Activated naive CD8-positive, alpha-beta T cell treated with anti-CD3 and anti-CD28 coated beads for 36 hours (primary cell): ENCODE data around the gene ABCC1. TPM values are rescaled to one million over a fixed set of nuclear protein-coding genes. Genes with fewer than 3 reads are reported as not detected.

Experiments
- DNase-seq: peaks from one replicate; pipeline ENCODE4 v3.0.0; 2021
- H3K27ac Mint-ChIP-seq: one replicate; pipeline ENCODE4 v1.8.0; 2022; ENCODE audit warnings: mild to moderate bottlenecking, moderate library complexity, mixed read lengths
- H3K27me3 Mint-ChIP-seq: one replicate; pipeline ENCODE4 v1.8.0; 2022; ENCODE audit warnings: mild to moderate bottlenecking, mixed read lengths
- H3K36me3 Mint-ChIP-seq: one replicate; pipeline ENCODE4 v1.8.0; 2021; ENCODE audit warnings: mild to moderate bottlenecking, mixed read lengths
- H3K4me1 Mint-ChIP-seq: one replicate; pipeline ENCODE4 v1.8.0; 2021; ENCODE audit warnings: mixed read lengths
- H3K4me3 Mint-ChIP-seq: one replicate; pipeline ENCODE4 v1.8.0; 2022; ENCODE audit warnings: mild to moderate bottlenecking, moderate library complexity, mixed read lengths
- H3K9me3 Mint-ChIP-seq: one replicate; pipeline ENCODE4 v1.8.0; 2022; ENCODE audit warnings: mixed read lengths
- total RNA-seq, 2 experiments: library from RNA; stranded (reverse); gene quantifications; one replicate each; pipeline ENCODE4 v1.2.3, GENCODE V29; 2021

Gene ABCC1
- total RNA-seq, 2 experiments from 2014 or later: 57.0 to 61.9 TPM

GRCh38 chr16:15986261-15986660 lies 36.8 kb downstream of the ABCC1 start:
- no peak overlapping the region for H3K4me3 Mint-ChIP-seq
- H3K4me1 Mint-ChIP-seq: peaks cover 32% of the 10 kb centered on the region
- no peak overlapping the region for H3K27ac Mint-ChIP-seq

GRCh38 chr16:15988268-15989013 lies 39.0 kb downstream of the ABCC1 start:
- Mint-ChIP-seq H3K27ac (peak overlapping the region; percentile 16), H3K27me3 (no peaks in the 10 kb centered on the region), H3K4me3 (no peak overlapping the region), H3K9me3 (no peaks in the 10 kb centered on the region), H3K4me1 (peaks cover 38% of the 10 kb centered on the region), H3K36me3 (peaks cover 33% of the 10 kb centered on the region)
- DNase-seq: no peak

More at GRCh38 chr16:15986261-15986660, 36.8 kb downstream of the ABCC1 start:
- Mint-ChIP-seq H3K36me3 (peaks cover 48% of the 10 kb centered on the region), H3K27me3 (no peaks in the 10 kb centered on the region), H3K9me3 (peaks cover 10% of the 10 kb centered on the region)
- DNase-seq: no peak

GRCh38 chr16:15990902-15991301 lies 41.5 kb downstream of the ABCC1 start:
- Mint-ChIP-seq H3K27ac (no peak overlapping the region), H3K36me3 (peaks cover 19% of the 10 kb centered on the region), H3K4me1 (peaks cover 44% of the 10 kb centered on the region), H3K9me3 (no peaks in the 10 kb centered on the region), H3K4me3 (no peak overlapping the region), H3K27me3 (no peaks in the 10 kb centered on the region)
- DNase-seq: no peak

GRCh38 chr16:15993128-15993527 lies 43.7 kb downstream of the ABCC1 start:
- no peak for DNase-seq
- Mint-ChIP-seq H3K36me3 (peaks cover 9% of the 10 kb centered on the region), H3K27me3 (no peaks in the 10 kb centered on the region), H3K9me3 (no peaks in the 10 kb centered on the region), H3K4me1 (peaks cover 43% of the 10 kb centered on the region), H3K27ac (no peak overlapping the region), H3K4me3 (no peak overlapping the region)

GRCh38 chr16:15993541-15993940 lies 44.1 kb downstream of the ABCC1 start:
- Mint-ChIP-seq H3K36me3 (peaks cover 7% of the 10 kb centered on the region), H3K4me1 (peaks cover 43% of the 10 kb centered on the region), H3K9me3 (no peaks in the 10 kb centered on the region), H3K27ac (no peak overlapping the region), H3K27me3 (no peaks in the 10 kb centered on the region), H3K4me3 (no peak overlapping the region)
- DNase-seq: no peak

- Mint-ChIP-seq H3K9me3 (no peaks in the 10 kb centered on the region), H3K4me1 (peaks cover 41% of the 10 kb centered on the region), H3K4me3 (no peak overlapping the region), H3K27me3 (no peaks in the 10 kb centered on the region), H3K27ac (no peak overlapping the region), H3K36me3 (peaks cover 8% of the 10 kb centered on the region)
- DNase-seq: no peak
Observed at GRCh38 chr16:15993946-15994665, 44.7 kb downstream of the ABCC1 start.

- no peak for DNase-seq
- Mint-ChIP-seq H3K4me1 (peaks cover 35% of the 10 kb centered on the region), H3K27ac (no peak overlapping the region), H3K36me3 (peaks cover 14% of the 10 kb centered on the region), H3K9me3 (no peaks in the 10 kb centered on the region), H3K27me3 (no peaks in the 10 kb centered on the region), H3K4me3 (no peak overlapping the region)
Observed at GRCh38 chr16:15996432-15997109, 47.2 kb downstream of the ABCC1 start.

- Mint-ChIP-seq H3K36me3 (peaks cover 32% of the 10 kb centered on the region), H3K4me3 (no peak overlapping the region), H3K27ac (no peak overlapping the region), H3K27me3 (no peaks in the 10 kb centered on the region), H3K4me1 (peaks cover 28% of the 10 kb centered on the region), H3K9me3 (peaks cover 5% of the 10 kb centered on the region)
- DNase-seq: no peak
Observed at GRCh38 chr16:16000685-16001084, 51.3 kb downstream of the ABCC1 start.

GRCh38 chr16:16001596-16002255 lies 52.3 kb downstream of the ABCC1 start:
- H3K27me3 Mint-ChIP-seq: no peaks in the 10 kb centered on the region
- H3K9me3 Mint-ChIP-seq: peaks cover 5% of the 10 kb centered on the region
- H3K4me1 Mint-ChIP-seq: peaks cover 31% of the 10 kb centered on the region
- H3K4me3 Mint-ChIP-seq: no peak overlapping the region
- peaks cover 36% of the 10 kb centered on the region for H3K36me3 Mint-ChIP-seq
- H3K27ac Mint-ChIP-seq: no peak overlapping the region
- no peak for DNase-seq

GRCh38 chr16:16003719-16004313 lies 54.4 kb downstream of the ABCC1 start:
- Mint-ChIP-seq H3K4me1 (peaks cover 27% of the 10 kb centered on the region), H3K27me3 (no peaks in the 10 kb centered on the region), H3K9me3 (peaks cover 6% of the 10 kb centered on the region), H3K27ac (no peak overlapping the region), H3K4me3 (no peak overlapping the region), H3K36me3 (peaks cover 44% of the 10 kb centered on the region)
- no peak for DNase-seq

- Mint-ChIP-seq H3K9me3 (peaks cover 6% of the 10 kb centered on the region), H3K27ac (no peak overlapping the region), H3K4me1 (peaks cover 27% of the 10 kb centered on the region), H3K36me3 (peaks cover 47% of the 10 kb centered on the region), H3K27me3 (no peaks in the 10 kb centered on the region), H3K4me3 (no peak overlapping the region)
- DNase-seq: no peak
Observed at GRCh38 chr16:16004314-16004749, 54.9 kb downstream of the ABCC1 start.

GRCh38 chr16:16005721-16006120 lies 56.3 kb downstream of the ABCC1 start:
- Mint-ChIP-seq H3K27ac (no peak overlapping the region), H3K4me3 (no peak overlapping the region), H3K9me3 (peaks cover 6% of the 10 kb centered on the region), H3K27me3 (no peaks in the 10 kb centered on the region), H3K36me3 (peaks cover 57% of the 10 kb centered on the region), H3K4me1 (peaks cover 27% of the 10 kb centered on the region)
- no peak for DNase-seq

GRCh38 chr16:16006650-16007049 lies 57.2 kb downstream of the ABCC1 start:
- H3K27ac Mint-ChIP-seq: peak overlapping the region; percentile 81
- H3K27me3 Mint-ChIP-seq: no peaks in the 10 kb centered on the region
- DNase-seq: no peak
- H3K36me3 Mint-ChIP-seq: peaks cover 55% of the 10 kb centered on the region
- no peak overlapping the region for H3K4me3 Mint-ChIP-seq
- H3K9me3 Mint-ChIP-seq: peaks cover 6% of the 10 kb centered on the region
- H3K4me1 Mint-ChIP-seq: peaks cover 25% of the 10 kb centered on the region

- Mint-ChIP-seq H3K27ac (peak overlapping the region; percentile 84), H3K4me3 (peak overlapping the region; percentile 40), H3K36me3 (peaks cover 51% of the 10 kb centered on the region), H3K27me3 (no peaks in the 10 kb centered on the region), H3K4me1 (peaks cover 21% of the 10 kb centered on the region), H3K9me3 (peaks cover 4% of the 10 kb centered on the region)
- DNase-seq: no peak
Observed at GRCh38 chr16:16007743-16008111, 58.3 kb downstream of the ABCC1 start.
